Kidney (tissue), 14 donors: ENCODE data around the gene APOOL. TPM values are rescaled to one million over a fixed set of nuclear protein-coding genes. Genes with fewer than 3 reads are reported as not detected.

ENCODE experiments used
- DNase-seq, 5 donors: peaks; one replicate each; pipeline ENCODE4 v3.0.0-alpha.2; 2013 to 2020
- FAIRE-seq: peaks from 2 replicates; lab custom pipeline; 2012; peaks lifted over from hg19 to GRCh38; lab: Jason Lieb, UNC
- H3K27ac ChIP-seq, 2 donors: one replicate each; pipeline ENCODE4 v1.7.0; 2013; ENCODE audit warnings: low read depth in 2 of 2, low read length in 2 of 2, inconsistent platforms in 1 of 2
- H3K27me3 ChIP-seq: one replicate; pipeline ENCODE4 v1.7.1; 2013; ENCODE audit warnings: low read length, inconsistent platforms; ENCODE audit not compliant: control insufficient read depth, insufficient read depth
- H3K36me3 ChIP-seq, 3 donors: one replicate each; pipeline versions ENCODE4 v1.7.0 to v1.7.1; 2013; ENCODE audit warnings: low read length in 3 of 3, control low read depth in 1 of 3, inconsistent platforms in 1 of 3; ENCODE audit not compliant: insufficient read depth in 3 of 3, control insufficient read depth in 2 of 3
- H3K4me1 ChIP-seq, 3 donors: one replicate each; pipeline versions ENCODE4 v1.7.0 to v1.7.1; 2013; ENCODE audit warnings: low read length in 3 of 3, inconsistent platforms in 1 of 3, low read depth in 1 of 3; ENCODE audit not compliant: control insufficient read depth in 2 of 3, insufficient read depth in 2 of 3
- H3K4me3 ChIP-seq, 3 donors: one replicate each; pipeline versions ENCODE4 v1.7.0 to v1.8.1; 2013; ENCODE audit warnings: low read length in 3 of 3, control low read depth in 1 of 3, inconsistent platforms in 1 of 3
- H3K9ac ChIP-seq, 3 donors: one replicate each; pipeline versions ENCODE4 v1.7.0 to v1.7.1; 2013; ENCODE audit warnings: low read length in 3 of 3, control low read depth in 1 of 3, inconsistent platforms in 1 of 3
- H3K9me3 ChIP-seq, 3 donors: one replicate each; pipeline versions ENCODE4 v1.7.0 to v1.7.1; 2013; ENCODE audit warnings: low read length in 3 of 3, control low read depth in 1 of 3, inconsistent platforms in 1 of 3; ENCODE audit not compliant: control insufficient read depth in 2 of 3, insufficient read depth in 1 of 3
- intact Hi-C: fragments of 100-400 bp; cut with DNase I; formaldehyde crosslinking; loops from one replicate; pipeline ENCODE4 v1.11.1; 2022
- polyA plus RNA-seq: library from polyadenylated mRNA; stranded (reverse); fragments of 350-450 nt; fragmentation: Illumina TruSeq; extraction: RNeasy Lipid Tissue Mini Kit (QIAGEN cat#74804); gene quantifications from one replicate; pipeline ENCODE4 v1.2.3, GENCODE V29; 2014; ENCODE audit warnings: low read depth, low replicate concordance; ENCODE audit not compliant: insufficient read depth
- total RNA-seq: library from RNA; stranded (reverse); fragmentation: NEBNext Ultra II Directional; extraction: Animal tissue kit (Norgen Biotek cat#: 25700); gene quantifications from one replicate; pipeline ENCODE4 v1.2.1, GENCODE V29; 2021
- TF ChIP-seq, protein P1 (sequence below): IDR thresholded peaks from 3 replicates; pipeline ENCODE4 v1.5.1; 2012; ENCODE audit warnings: mild to moderate bottlenecking, moderate library complexity, borderline replicate concordance; ENCODE audit not compliant: insufficient read depth; ENCODE audit errors: extremely low read depth
- donor health status: control.
- donor health status: control.
- donor health status: control.
- donor health status: control.
- donor health status: control.
- donor health status: DM: yes; HTN: yes; CAD: no.
- donor health status: Normal renal cell carcinoma (clear cell type).

Gene APOOL
- total and polyA plus RNA-seq, 2 donors from 2014 or later = 7.2 to 26.5 TPM

DNA sequence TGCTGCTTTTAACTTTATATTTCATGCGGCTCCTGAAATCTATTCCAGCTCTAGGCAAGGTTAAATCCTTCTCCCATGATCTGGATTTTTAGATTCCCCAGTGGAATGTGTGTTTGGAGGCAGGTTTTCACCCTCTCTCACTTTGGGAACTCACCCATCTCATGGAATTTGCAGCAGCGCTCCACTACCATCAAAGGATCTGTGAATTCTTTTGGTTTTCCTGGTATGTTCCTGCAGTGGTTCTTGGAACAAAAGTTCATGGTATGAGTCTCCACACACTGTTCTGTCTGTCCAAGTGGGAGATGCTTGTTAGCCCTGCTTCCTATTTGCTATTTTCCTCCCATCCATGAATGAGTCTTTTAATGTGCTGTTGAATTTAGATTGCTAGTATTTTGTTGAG lies 14.0 kb downstream of the APOOL start:
- Histone ChIP-seq H3K9me3 (no peaks in the 10 kb centered on the region), H3K4me1 (no peaks in the 10 kb centered on the region), H3K4me3 (no peak overlapping the region), H3K9ac (no peak overlapping the region), H3K27me3 (no peaks in the 10 kb centered on the region), H3K27ac (no peak overlapping the region), H3K36me3 (no peaks in the 10 kb centered on the region)
- intact Hi-C loops = no loop called here
- FAIRE-seq (no peak), DNase-seq (no peak)
- TF ChIP-seq, protein P1, sequence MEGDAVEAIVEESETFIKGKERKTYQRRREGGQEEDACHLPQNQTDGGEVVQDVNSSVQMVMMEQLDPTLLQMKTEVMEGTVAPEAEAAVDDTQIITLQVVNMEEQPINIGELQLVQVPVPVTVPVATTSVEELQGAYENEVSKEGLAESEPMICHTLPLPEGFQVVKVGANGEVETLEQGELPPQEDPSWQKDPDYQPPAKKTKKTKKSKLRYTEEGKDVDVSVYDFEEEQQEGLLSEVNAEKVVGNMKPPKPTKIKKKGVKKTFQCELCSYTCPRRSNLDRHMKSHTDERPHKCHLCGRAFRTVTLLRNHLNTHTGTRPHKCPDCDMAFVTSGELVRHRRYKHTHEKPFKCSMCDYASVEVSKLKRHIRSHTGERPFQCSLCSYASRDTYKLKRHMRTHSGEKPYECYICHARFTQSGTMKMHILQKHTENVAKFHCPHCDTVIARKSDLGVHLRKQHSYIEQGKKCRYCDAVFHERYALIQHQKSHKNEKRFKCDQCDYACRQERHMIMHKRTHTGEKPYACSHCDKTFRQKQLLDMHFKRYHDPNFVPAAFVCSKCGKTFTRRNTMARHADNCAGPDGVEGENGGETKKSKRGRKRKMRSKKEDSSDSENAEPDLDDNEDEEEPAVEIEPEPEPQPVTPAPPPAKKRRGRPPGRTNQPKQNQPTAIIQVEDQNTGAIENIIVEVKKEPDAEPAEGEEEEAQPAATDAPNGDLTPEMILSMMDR = no peak

- TF ChIP-seq, protein P1 = no peak
- no peaks in the 10 kb centered on the region for H3K9me3 ChIP-seq
- H3K27me3 ChIP-seq = no peaks in the 10 kb centered on the region
- FAIRE-seq (no peak), DNase-seq (no peak)
- no peaks in the 10 kb centered on the region for H3K36me3 ChIP-seq
- H3K27ac ChIP-seq = no peak overlapping the region
- no peak overlapping the region for H3K4me3 ChIP-seq
- H3K4me1 ChIP-seq = no peaks in the 10 kb centered on the region
- no peak overlapping the region for H3K9ac ChIP-seq
- intact Hi-C loops = no loop called here
These were observed 14.8 kb downstream of the APOOL start for GRCh38 chrX:85018471-85018870.

- no peak for DNase-seq
- no peak overlapping the region for H3K4me3 ChIP-seq
- H3K4me1 ChIP-seq = no peaks in the 10 kb centered on the region
- no peak for FAIRE-seq
- no peaks in the 10 kb centered on the region for H3K9me3 ChIP-seq
- intact Hi-C loops = no loop called here
- no peak overlapping the region for H3K27ac ChIP-seq
- TF ChIP-seq, protein P1 = no peak
- no peaks in the 10 kb centered on the region for H3K36me3 ChIP-seq
- no peak overlapping the region for H3K9ac ChIP-seq
- no peaks in the 10 kb centered on the region for H3K27me3 ChIP-seq
These were observed 16.5 kb downstream of the APOOL start for GRCh38 chrX:85020216-85020615.

DNA sequence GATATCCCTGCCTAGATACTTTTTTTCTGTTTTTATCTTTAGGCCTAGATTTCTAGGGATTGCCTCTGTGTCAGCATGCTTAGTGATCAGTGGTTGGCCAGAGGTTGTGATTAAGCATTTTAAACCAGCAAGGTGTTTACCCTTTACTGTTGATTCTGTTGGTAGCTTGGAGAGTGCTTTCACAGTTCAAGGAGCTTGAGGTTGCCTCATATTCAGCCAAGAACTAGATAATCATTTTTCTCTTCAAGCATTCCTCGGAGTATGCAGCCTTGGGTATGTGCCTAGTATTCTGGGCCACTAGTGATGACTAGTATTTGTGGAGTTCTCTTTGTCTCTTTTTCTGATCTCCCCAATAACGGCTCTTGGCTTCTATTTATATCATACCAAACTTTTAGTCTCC lies 20.4 kb downstream of the APOOL start:
- no peak for DNase-seq
- no peaks in the 10 kb centered on the region for H3K36me3 ChIP-seq
- H3K27ac ChIP-seq = no peak overlapping the region
- no peaks in the 10 kb centered on the region for H3K9me3 ChIP-seq
- no peaks in the 10 kb centered on the region for H3K27me3 ChIP-seq
- TF ChIP-seq, protein P1 = no peak
- H3K4me1 ChIP-seq = no peaks in the 10 kb centered on the region
- intact Hi-C loops = no loop called here
- H3K4me3 ChIP-seq = no peak overlapping the region
- FAIRE-seq = no peak
- no peak overlapping the region for H3K9ac ChIP-seq
